HAP-1 (cell line): ENCODE measurements around the gene CACNA1E.
A peak's percentile ranks its signal among the peaks of the same experiment; 100 is the strongest.

Source experiments
- DNase-seq, 2 experiments: peaks; one replicate each; pipeline ENCODE4 v3.0.0-alpha.2; 2016 to 2020; ENCODE audit warnings: low spot score in 2 of 2
- H3K27me3 ChIP-seq: fragments of 250-450 bp; sonication (Bioruptor Pico); 2 replicates; pipeline ENCODE4 v1.5.1; 2020; ENCODE audit warnings: low read depth, mild to moderate bottlenecking, moderate library complexity
- H3K36me3 ChIP-seq: fragments of 250-450 bp; sonication (Bioruptor Pico); replicated peaks from 2 replicates; pipeline ENCODE4 v1.5.1; 2020; ENCODE audit warnings: mild to moderate bottlenecking
- H3K4me1 ChIP-seq: fragments of 250-450 bp; sonication (Bioruptor Pico); 2 replicates; pipeline ENCODE4 v1.5.1; 2020; ENCODE audit warnings: mild to moderate bottlenecking
- H3K4me3 ChIP-seq: fragments of 250-450 bp; sonication (Bioruptor Pico); 2 replicates; pipeline ENCODE4 v1.5.1; 2020; ENCODE audit warnings: mild to moderate bottlenecking, moderate library complexity
- H3K9me3 ChIP-seq: fragments of 250-450 bp; sonication (Bioruptor Pico); 2 replicates; pipeline ENCODE4 v1.5.1; 2020; ENCODE audit warnings: mild to moderate bottlenecking, moderate library complexity
- in situ Hi-C: fragments of 300-500 bp; cut with MboI; formaldehyde crosslinking; loops from 3 replicates; pipeline ENCODE4 v1.14.3; 2020; ENCODE audit warnings: low sequenced_read_pairs, inconsistent platforms, mixed read lengths

The CACNA1E gene

GRCh38 chr1:181469829-181470228 lies 13.5 kb upstream of the CACNA1E start:
- Histone ChIP-seq H3K9me3 (no peaks in the 10 kb centered on the region), H3K4me1 (no peaks in the 10 kb centered on the region), H3K27me3 (no peaks in the 10 kb centered on the region; the same call in 1 of the 2 replicates), H3K36me3 (no peaks in the 10 kb centered on the region), H3K4me3 (no peak overlapping the region)
- in situ Hi-C loops = no loop called here
- DNase-seq = no peak

- no peaks in the 10 kb centered on the region; the same call in 1 of the 2 replicates for H3K27me3 ChIP-seq
- DNase-seq = no peak
- no peaks in the 10 kb centered on the region for H3K36me3 ChIP-seq
- no peak overlapping the region for H3K4me3 ChIP-seq
- in situ Hi-C loops = loop anchor here (25.0 kb wide), 2 partner anchors 462 to 587 kb away; partner anchors contain the start of gene ZNF648
- H3K9me3 ChIP-seq = no peaks in the 10 kb centered on the region
- no peaks in the 10 kb centered on the region for H3K4me1 ChIP-seq
Measured at GRCh38 chr1:181475580-181475979, 7.7 kb upstream of the CACNA1E start.

GRCh38 chr1:181476581-181476980 lies 6.7 kb upstream of the CACNA1E start:
- in situ Hi-C loops = loop anchor here (25.0 kb wide), 2 partner anchors 461 to 586 kb away; partner anchors contain the start of gene ZNF648
- Histone ChIP-seq H3K4me1 (no peaks in the 10 kb centered on the region), H3K4me3 (no peak overlapping the region), H3K36me3 (no peaks in the 10 kb centered on the region), H3K27me3 (no peaks in the 10 kb centered on the region), H3K9me3 (no peaks in the 10 kb centered on the region)
- DNase-seq = no peak

GRCh38 chr1:181478306-181478705 lies 5.0 kb upstream of the CACNA1E start:
- in situ Hi-C loops = loop anchor here (25.0 kb wide), 2 partner anchors 459 to 584 kb away; partner anchors contain the start of gene ZNF648
- Histone ChIP-seq H3K36me3 (no peaks in the 10 kb centered on the region), H3K4me3 (no peak overlapping the region), H3K9me3 (no peaks in the 10 kb centered on the region), H3K27me3 (peaks cover 5% of the 10 kb centered on the region; the same call in 1 of the 2 replicates), H3K4me1 (no peaks in the 10 kb centered on the region)
- no peak for DNase-seq

GRCh38 chr1:181479137-181479745 lies 4.1 kb upstream of the CACNA1E start:
- peak; percentile 48 to 50 for DNase-seq
- Histone ChIP-seq H3K36me3 (no peaks in the 10 kb centered on the region), H3K27me3 (peaks cover 12% of the 10 kb centered on the region), H3K4me1 (no peaks in the 10 kb centered on the region), H3K9me3 (no peaks in the 10 kb centered on the region), H3K4me3 (no peak overlapping the region)
- in situ Hi-C loops = loop anchor here (25.0 kb wide), 2 partner anchors 458 to 583 kb away; partner anchors contain the start of gene ZNF648

- no peak for DNase-seq
- H3K36me3 ChIP-seq = no peaks in the 10 kb centered on the region
- H3K4me3 ChIP-seq = no peak overlapping the region
- H3K4me1 ChIP-seq = no peaks in the 10 kb centered on the region
- peaks cover 23% of the 10 kb centered on the region for H3K27me3 ChIP-seq
- in situ Hi-C loops = loop anchor here (25.0 kb wide), 2 partner anchors 455 to 580 kb away; partner anchors contain the start of gene ZNF648
- H3K9me3 ChIP-seq = no peaks in the 10 kb centered on the region
Measured at GRCh38 chr1:181482001-181482430, 1.3 kb upstream of the CACNA1E start.

GRCh38 chr1:181482521-181483284 lies 614 bp upstream of the CACNA1E start:
- in situ Hi-C loops = loop anchor here (25.0 kb wide), 2 partner anchors 455 to 580 kb away; partner anchors contain the start of gene ZNF648
- H3K27me3 ChIP-seq = peaks cover 23% of the 10 kb centered on the region
- no peak overlapping the region for H3K4me3 ChIP-seq

GRCh38 chr1:181484821-181485220 lies 1.5 kb downstream of the CACNA1E start:
- in situ Hi-C loops = loop anchor here (25.0 kb wide), 2 partner anchors 452 to 577 kb away; partner anchors contain the start of gene ZNF648
- peaks cover 23% of the 10 kb centered on the region for H3K27me3 ChIP-seq
- H3K4me1 ChIP-seq = no peaks in the 10 kb centered on the region
- no peak overlapping the region for H3K4me3 ChIP-seq
- no peak for DNase-seq
- no peaks in the 10 kb centered on the region for H3K9me3 ChIP-seq
- no peaks in the 10 kb centered on the region for H3K36me3 ChIP-seq

More at GRCh38 chr1:181482521-181483284, 614 bp upstream of the CACNA1E start:
- no peaks in the 10 kb centered on the region for H3K9me3 ChIP-seq
- no peak for DNase-seq
- no peaks in the 10 kb centered on the region for H3K4me1 ChIP-seq
- no peaks in the 10 kb centered on the region for H3K36me3 ChIP-seq

GRCh38 chr1:181485287-181486097 lies 2.2 kb downstream of the CACNA1E start:
- no peaks in the 10 kb centered on the region for H3K9me3 ChIP-seq
- H3K36me3 ChIP-seq = no peaks in the 10 kb centered on the region
- no peak overlapping the region for H3K4me3 ChIP-seq
- H3K27me3 ChIP-seq = peaks cover 23% of the 10 kb centered on the region
- DNase-seq = no peak
- no peaks in the 10 kb centered on the region for H3K4me1 ChIP-seq
- in situ Hi-C loops = loop anchor here (25.0 kb wide), 2 partner anchors 452 to 577 kb away; partner anchors contain the start of gene ZNF648

GRCh38 chr1:181486098-181486420 lies 2.7 kb downstream of the CACNA1E start:
- no peak overlapping the region for H3K4me3 ChIP-seq
- in situ Hi-C loops = loop anchor here (25.0 kb wide), 2 partner anchors 451 to 576 kb away; partner anchors contain the start of gene ZNF648

GRCh38 chr1:181488866-181489265 lies 5.5 kb downstream of the CACNA1E start:
- Histone ChIP-seq H3K27me3 (peaks cover 13% of the 10 kb centered on the region), H3K4me3 (no peak overlapping the region), H3K36me3 (no peaks in the 10 kb centered on the region), H3K4me1 (no peaks in the 10 kb centered on the region), H3K9me3 (no peaks in the 10 kb centered on the region)
- in situ Hi-C loops = loop anchor here (25.0 kb wide), 2 partner anchors 448 to 573 kb away; partner anchors contain the start of gene ZNF648
- no peak for DNase-seq

More at GRCh38 chr1:181486098-181486420, 2.7 kb downstream of the CACNA1E start:
- DNase-seq = no peak
- no peaks in the 10 kb centered on the region for H3K36me3 ChIP-seq
- H3K9me3 ChIP-seq = no peaks in the 10 kb centered on the region
- H3K27me3 ChIP-seq = peaks cover 23% of the 10 kb centered on the region
- no peaks in the 10 kb centered on the region for H3K4me1 ChIP-seq

GRCh38 chr1:181490276-181490675 lies 7.0 kb downstream of the CACNA1E start:
- Histone ChIP-seq H3K4me3 (no peak overlapping the region), H3K36me3 (no peaks in the 10 kb centered on the region), H3K9me3 (no peaks in the 10 kb centered on the region), H3K4me1 (no peaks in the 10 kb centered on the region), H3K27me3 (peaks cover 7% of the 10 kb centered on the region)
- in situ Hi-C loops = loop anchor here (25.0 kb wide), 2 partner anchors 447 to 572 kb away; partner anchors contain the start of gene ZNF648
- DNase-seq = no peak
